ENCODE measurements around the gene ADCY7. TPM values are rescaled to one million over a fixed set of nuclear protein-coding genes. Genes with fewer than 3 reads are reported as not detected.

Gene ADCY7
- total RNA-seq, 1 experiment from 2014 or later = 5.9 TPM

DNA sequence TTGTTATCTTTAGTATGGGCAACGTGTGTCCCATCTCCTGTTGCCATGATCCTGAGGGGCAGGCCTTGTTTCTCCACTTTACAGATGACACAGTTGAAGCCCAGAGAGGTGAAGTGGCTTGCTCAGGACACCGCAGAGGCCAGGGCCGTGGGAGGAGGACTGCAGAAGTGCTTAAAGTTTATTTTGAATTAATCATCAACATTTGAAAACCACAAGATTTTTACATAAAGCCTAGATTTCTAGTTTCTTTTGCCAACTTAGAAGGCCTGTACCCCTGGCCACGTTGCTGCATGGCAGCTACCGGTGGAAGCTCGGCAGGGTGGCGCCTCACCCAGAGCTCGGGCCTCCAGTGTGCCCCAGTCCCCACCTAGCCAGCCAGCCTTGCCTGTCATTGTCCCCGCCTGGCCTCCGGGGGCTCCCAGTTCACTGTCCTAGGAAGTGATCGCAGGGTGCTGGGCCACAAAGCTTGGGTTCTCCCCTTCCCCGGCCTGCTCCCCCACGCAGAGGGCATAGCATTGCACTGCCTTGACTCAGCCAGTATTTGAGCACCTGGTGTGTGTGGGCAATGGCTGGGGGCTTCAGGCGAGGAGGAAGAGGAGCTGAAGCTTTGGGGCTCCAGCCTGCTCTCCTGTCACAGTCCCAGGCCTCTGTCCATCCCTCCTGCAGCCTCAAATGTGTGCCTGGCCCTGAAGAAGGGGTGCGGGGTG, 14.8 kb upstream of the ADCY7 start:
- Mint-ChIP-seq H3K9me3 (no peaks in the 10 kb centered on the region), H3K27ac (no peak overlapping the region), H3K36me3 (no peaks in the 10 kb centered on the region), H3K4me1 (peaks cover 25% of the 10 kb centered on the region), H3K4me3 (no peak overlapping the region), H3K27me3 (ENCODE audit: low read depth) (peaks cover 10% of the 10 kb centered on the region)
- TF ChIP-seq NFATC4 (CRISPR knock-in tag; IDR thresholded peaks at IDR 0.05) = no peak
- TF ChIP-seq, protein P1, sequence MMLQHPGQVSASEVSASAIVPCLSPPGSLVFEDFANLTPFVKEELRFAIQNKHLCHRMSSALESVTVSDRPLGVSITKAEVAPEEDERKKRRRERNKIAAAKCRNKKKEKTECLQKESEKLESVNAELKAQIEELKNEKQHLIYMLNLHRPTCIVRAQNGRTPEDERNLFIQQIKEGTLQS (CRISPR knock-in tag; conservative IDR thresholded peaks at IDR 0.05) = no peak
- TF ChIP-seq NFE2L1 (CRISPR knock-in tag; IDR thresholded peaks at IDR 0.05) = no peak
- TF ChIP-seq PRDM15 (CRISPR knock-in tag; IDR thresholded peaks at IDR 0.05) = no peak
- TF ChIP-seq ZNF219 (CRISPR knock-in tag; IDR thresholded peaks at IDR 0.05; ENCODE audit: borderline replicate concordance) = no peak
- TF ChIP-seq FOXK1 (CRISPR knock-in tag; IDR thresholded peaks at IDR 0.05) = no peak
- TF ChIP-seq, protein P2, sequence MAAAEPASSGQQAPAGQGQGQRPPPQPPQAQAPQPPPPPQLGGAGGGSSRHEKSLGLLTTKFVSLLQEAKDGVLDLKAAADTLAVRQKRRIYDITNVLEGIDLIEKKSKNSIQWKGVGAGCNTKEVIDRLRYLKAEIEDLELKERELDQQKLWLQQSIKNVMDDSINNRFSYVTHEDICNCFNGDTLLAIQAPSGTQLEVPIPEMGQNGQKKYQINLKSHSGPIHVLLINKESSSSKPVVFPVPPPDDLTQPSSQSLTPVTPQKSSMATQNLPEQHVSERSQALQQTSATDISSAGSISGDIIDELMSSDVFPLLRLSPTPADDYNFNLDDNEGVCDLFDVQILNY (CRISPR knock-in tag; IDR thresholded peaks at IDR 0.05) = no peak
- no peak for TF ChIP-seq ELF4 (CRISPR knock-in tag; IDR thresholded peaks at IDR 0.05; ENCODE audit: low read depth)
- no peak for TF ChIP-seq E2F4 (CRISPR knock-in tag; IDR thresholded peaks at IDR 0.05; ENCODE audit: borderline replicate concordance, low read depth)
- no peak for TF ChIP-seq IRF2 (CRISPR knock-in tag; IDR thresholded peaks at IDR 0.05; ENCODE audit: borderline replicate concordance, low read depth)
- no peak for TF ChIP-seq ERG (CRISPR knock-in tag; IDR thresholded peaks at IDR 0.05)
- no peak for TF ChIP-seq ZNF425 (CRISPR knock-in tag; conservative IDR thresholded peaks at IDR 0.05)
- TF ChIP-seq, protein P3, sequence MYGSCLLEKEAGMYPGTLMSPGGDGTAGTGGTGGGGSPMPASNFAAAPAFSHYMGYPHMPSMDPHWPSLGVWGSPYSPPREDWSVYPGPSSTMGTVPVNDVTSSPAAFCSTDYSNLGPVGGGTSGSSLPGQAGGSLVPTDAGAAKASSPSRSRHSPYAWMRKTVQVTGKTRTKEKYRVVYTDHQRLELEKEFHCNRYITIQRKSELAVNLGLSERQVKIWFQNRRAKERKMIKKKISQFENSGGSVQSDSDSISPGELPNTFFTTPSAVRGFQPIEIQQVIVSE (CRISPR knock-in tag; IDR thresholded peaks at IDR 0.05; ENCODE audit: borderline replicate concordance) = no peak
- ATAC-seq (no peak; the same call in 1 of the 2 replicates), DNase-seq (ENCODE audit: low spot score) (no peak)
- POLR2A ChIA-PET = no interaction called here
- CTCF ChIA-PET = interaction anchor here (0.7 to 1.7 kb wide), 3 partner anchors 24 to 42 kb away, joined by 3 to 5 read pairs (median 3); no protein-coding TSS in a partner anchor

All from WTC11 (cell line).